HG03108 (cell line): ENCODE results near the gene PHRF1.

Experiments used
- ATAC-seq: cut with Tn5 transposase; IDR thresholded peaks from one replicate; pipeline ENCODE4 v1.9.1; 2021; ENCODE audit warnings: moderate library complexity; ENCODE audit not compliant: unreplicated experiment

PHRF1 gene

DNA sequence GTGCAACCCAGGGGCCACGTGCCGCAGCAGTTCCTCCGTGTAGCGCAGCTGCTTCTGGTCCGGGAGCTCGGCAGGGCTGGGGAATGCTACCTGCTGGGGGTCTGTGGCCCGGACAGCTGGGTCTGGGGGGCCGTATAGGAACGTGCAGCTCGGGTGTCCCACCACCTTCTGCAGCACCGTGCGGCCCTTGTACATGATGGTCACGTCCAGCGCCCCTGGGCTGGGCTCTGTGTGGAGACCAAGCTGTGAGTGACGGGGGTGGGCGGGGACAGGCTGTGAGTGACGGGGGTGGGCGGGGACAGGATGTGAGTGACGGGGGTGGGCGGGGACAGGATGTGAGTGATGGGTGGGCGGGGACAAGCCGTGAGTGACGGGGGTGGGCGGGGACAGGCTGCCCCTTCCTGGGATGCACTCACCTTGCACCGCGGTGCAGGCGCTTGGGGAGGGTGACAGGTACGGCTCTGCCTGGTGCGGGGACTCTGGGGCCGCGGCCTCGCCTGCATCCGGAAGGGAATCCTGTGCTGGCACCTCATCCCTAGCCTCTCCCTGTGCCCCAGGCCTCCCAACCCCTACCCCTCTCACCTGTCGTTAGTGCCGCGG lies 37.2 kb downstream of the PHRF1 start:
- ATAC-seq, result no peak

DNA sequence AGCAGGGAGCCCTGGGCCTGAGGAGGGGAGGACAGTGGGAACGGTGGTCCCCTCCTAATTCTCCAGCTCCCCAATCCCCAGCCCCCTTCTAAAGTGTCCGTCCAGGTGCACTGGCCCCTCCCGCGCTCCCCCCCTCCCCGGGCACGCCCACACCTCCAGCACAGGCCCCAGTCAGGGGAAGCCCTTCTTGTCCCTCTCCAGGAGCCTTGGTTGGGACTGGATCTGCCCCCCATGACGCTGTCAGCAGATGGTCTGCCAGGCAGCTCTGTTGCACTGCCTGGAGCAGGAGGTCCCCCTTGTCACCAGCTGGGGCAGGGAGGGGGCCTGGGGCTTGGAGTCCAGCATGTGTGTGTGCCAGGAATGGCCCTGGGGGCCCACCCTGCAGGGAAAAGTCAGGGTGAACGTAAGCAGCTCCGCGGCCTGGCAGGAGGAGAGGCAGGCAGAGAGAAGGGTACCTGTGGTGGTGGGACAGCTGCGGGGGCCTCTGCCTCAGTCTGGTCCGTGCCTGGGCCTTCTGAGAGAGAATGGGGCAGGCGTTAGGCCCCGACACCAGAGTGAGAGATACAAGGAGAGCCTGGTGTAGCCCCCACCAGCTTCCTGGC lies 37.9 kb downstream of the PHRF1 start:
- no peak for ATAC-seq

DNA sequence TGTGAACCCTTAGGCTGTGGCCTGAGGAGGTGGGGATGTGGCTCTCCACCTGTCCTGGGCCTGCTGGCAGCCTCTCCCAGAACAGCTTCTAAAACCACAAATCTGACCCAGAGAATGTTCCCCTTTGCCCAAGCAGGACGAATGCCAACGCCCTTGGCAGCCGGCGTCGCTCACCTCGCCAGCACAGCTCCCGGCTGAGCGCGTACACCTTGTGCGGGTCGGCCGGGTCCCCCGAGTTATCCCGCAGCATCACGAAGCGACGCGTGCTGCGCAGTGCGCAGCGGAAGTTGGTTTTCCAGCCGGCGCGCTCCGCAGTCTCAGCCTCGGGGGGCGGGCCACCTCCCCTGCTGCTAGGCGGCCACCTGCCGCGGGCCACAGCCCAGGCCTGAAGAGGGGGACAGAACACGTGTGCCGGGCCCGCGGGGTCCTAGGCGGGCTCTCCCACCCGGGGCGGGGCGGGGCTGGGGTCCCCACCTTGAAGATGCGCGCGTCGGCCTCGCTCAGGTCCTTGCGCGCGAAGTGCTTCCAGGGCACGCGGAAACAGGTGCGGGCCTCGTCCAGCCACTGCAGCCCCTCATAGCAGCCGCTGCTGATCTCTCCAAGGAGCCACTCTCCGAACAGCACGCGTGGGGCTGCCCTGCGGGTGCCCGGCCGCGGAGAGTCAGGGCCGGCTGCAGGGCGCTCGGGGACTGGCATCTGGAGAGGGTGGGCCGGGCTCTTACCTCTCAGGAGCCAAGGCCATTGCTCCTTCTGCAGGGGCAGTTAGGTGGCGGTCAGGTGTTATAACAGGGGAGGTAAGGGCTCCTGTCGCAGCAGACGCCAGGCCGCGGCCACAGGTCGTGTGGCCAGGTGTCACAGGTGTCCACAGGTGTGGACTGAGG lies 38.6 kb downstream of the PHRF1 start:
- no peak for ATAC-seq

DNA sequence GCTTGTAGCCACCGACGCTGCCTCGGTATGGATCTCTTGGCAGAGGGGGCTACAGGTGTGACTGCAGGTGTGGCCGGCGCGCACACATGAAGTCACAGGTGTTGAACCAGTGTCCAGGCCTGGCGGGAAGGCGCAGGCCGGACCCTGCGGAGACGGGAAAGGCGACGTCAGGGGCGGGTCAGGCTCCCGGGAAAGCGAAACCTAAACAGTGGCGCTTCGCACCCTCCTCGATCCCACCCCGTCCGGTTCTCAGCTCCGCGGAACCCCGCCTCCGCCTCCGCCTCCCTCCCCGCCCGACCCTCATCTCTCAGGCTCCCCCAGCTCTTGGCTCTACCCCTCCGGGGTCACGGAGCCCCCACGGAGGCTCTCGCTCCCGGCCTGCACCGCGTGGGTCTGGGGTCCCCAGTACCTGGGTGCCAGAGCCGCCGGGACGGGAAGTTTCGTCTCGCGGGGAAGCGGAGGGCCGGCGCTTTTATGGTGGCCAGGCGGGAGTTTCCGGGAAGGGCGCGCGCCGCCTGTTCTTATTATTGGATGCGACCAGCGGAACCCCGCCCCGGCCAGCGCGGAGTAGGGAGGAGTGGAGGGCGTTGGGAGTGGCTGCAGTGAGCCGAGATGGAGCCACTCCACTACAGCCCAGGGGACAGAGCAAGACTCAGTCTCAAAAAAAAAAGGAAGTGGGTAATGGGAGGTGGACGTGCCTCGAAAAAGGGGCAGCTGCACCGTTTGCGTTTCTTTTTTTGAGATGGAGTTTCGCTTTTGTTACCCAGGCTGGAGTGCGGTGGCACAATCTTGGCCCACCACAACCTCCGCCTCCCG lies 39.4 kb downstream of the PHRF1 start, which contains the start of gene IRF7:
Gene IRF7 (minus strand): TSS at position 447 of the 816 bp plus-strand sequence. CDS start 586 bp downstream, outside the sequence.
- peak; percentile 79 for ATAC-seq

DNA sequence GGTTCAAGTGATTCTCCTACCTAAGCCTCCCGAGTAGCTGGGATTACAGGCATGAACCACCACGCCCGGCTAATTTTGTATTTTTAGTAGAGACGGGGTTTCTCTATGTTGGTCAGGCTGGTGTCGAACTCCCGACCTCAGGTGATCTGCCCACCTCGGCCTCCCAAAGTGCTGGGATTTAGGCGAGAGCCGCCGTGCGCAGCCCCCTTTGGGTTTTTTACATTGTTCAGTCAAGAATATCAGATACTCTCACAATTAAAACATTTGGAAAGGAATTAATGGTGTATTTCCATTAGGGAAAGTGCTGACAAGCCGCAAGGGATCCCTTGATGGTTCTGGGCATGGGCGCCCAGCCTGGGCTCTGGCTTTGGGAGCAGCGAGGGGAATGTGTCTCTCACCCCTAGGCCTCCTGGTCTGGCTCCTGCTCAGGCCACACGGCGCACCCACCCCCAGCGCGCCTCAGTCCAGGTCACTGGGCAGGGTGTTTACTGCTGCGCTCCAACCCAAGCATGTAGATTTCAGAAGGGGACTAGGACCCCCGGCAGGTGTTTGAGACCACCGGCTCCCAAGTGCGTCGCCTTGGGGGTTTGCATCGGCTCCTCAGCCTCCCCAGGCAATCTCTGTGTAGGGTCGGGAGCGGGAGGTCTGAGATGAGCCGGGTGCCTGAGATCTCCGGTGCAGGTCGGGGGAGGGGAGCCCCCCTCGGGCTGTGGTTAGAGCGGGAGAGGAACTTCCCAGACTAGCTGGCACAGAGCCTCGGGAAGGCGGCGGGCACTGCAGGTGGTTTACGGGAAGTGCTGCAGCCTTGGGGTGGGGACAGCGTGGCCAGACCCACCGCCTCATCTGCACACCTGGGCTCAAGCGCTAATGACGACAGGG lies 40.3 kb downstream of the PHRF1 start:
- ATAC-seq, result no peak

DNA sequence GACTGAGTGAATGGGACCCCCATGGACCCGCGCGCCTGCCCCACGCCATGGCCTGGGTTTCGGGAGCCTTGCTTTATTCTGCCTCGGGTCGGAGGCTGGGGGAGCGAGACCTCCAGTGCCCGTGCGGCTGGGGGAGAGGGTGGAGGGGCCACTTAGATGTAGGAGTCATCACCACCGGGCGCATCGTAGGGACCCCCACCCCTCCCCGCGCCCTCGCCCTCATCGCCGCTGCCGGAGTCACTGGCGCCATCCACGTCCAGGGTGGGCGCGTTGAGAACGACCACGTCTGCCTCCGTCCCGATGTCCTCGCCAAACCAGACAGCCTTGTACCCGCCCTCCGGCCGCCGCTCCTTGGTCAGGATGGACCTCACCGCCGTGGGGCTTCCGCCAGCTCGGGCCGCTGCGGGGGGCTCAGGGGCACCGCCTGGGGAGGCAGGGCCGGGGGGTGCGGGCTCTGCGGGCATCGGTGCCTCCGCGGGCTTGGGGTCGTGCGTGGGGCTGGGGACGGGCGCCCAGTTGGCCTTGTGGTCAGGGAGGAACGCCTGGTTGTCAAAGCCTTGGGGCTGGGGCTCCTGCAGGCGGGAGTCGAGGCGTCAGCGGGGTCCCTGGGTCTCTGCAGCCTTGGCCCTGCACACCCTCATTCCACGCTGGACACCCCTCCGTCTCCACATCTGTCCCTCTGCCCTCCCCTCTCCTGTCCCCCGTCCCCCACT lies 41.1 kb downstream of the PHRF1 start:
- no peak for ATAC-seq

DNA sequence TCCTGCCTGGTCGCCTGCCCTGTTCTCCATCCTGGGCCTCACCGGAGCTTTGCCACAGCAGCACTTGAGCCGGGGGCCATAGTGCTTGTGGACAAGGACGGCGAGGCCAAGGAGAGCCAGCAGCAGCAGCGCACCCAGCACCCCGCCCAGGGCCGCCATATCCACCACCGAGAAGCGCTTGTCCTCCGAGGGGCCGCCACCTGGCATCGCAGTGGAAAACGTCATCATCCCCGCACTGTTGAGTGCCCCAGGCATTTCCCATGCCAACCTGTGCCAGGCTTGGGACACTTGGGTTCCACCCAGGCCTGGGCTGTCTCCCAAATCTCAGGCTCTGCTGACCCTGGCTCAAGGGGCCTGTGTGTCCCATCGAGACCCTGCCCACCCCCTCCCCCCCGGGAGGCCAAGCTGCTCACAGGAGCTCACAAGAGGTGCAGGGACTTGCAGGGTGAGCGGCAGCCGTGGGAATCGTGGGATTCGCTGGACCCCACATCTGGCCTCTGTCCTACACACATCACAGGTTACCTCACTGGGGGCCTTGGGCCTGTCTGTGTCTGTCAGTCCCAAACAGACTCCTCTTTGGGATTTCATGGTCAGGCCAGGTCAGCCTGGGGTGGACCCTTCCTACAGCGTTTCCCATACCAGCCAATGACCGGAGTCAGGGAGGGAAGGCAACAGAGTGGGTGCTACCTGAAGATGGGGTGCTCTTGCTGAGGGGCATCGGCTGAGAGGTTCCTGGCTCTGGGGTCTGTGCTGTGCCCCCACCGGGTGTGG lies 41.8 kb downstream of the PHRF1 start:
- ATAC-seq, result no peak

DNA sequence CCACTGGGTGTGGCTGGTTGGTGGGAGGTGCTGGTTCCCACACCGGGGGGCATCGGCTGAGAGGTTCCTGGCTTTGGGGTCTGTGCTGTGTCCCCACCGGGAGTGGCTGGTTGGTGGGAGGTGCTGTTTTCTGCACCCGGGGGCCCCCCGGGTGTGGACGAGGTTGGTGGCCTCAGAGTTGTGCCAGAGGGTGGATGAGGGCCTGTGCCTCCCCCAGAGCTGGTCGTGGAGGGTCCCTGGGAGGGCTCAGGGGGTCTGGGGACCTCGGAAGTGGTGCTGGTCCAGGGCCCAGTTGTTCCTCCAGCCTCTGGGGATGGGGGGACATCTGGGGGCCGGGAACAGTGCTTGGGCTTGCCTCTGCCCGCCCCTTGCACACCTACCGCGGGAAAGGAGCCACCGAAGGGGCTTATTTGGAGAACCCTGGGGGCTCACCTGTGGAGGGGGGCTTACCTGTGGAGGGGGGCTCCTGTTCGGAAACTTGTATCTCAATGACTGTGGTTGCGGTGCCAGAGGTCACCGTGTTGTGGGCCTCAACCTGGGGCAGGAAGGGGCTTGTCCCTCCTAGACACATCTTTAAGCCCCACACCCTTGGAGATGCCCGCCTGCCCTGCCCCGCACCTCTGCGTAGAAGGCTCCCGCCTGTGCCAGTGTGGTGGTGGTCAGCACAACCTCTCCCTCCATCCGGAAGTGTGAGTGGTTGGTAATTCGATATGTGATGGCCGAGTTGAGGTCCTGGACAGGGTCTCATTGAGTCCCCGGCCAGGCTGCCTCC lies 42.8 kb downstream of the PHRF1 start:
- ATAC-seq, result no peak

DNA sequence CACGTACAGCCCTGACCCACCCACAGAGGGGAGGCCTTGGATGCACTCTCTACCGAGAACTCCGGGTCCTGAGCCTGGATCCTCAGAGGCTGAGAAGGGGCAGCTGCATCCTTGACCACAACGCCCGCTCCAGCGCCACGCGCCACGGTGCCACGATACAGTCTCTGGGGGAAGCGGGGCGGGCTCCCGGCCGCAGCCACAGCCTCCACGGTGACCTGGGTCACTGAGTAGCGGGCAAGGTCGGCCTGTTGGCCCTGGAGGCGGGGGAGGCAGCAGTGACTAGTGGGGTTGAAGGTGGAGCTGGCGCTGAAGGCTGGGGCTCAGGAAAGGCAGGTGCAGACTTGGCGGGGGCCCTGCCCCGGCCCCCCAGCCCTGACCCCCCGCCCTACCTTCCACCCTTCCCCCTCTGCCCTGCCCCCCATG lies 43.4 kb downstream of the PHRF1 start:
- no peak for ATAC-seq

DNA sequence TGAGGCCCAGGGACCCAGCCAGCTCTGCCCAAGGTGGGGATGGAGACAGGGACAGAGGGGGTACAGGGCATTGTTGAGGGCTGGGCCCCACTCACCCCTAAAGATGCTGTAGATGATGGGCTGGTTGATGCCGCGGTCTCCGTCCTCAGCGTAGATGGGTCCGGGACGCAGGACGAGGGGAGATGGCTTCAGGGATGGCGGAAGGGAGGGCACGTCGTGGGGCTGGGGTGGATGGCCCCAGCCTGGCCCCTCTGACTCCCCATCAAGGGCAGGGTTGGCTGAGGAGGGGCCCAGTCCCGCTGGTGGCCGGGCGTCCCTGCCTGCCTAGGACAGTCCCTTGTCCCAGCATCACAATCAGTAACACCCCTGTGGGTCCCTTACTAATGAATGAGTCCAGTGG lies 43.9 kb downstream of the PHRF1 start:
- ATAC-seq, result no peak

DNA sequence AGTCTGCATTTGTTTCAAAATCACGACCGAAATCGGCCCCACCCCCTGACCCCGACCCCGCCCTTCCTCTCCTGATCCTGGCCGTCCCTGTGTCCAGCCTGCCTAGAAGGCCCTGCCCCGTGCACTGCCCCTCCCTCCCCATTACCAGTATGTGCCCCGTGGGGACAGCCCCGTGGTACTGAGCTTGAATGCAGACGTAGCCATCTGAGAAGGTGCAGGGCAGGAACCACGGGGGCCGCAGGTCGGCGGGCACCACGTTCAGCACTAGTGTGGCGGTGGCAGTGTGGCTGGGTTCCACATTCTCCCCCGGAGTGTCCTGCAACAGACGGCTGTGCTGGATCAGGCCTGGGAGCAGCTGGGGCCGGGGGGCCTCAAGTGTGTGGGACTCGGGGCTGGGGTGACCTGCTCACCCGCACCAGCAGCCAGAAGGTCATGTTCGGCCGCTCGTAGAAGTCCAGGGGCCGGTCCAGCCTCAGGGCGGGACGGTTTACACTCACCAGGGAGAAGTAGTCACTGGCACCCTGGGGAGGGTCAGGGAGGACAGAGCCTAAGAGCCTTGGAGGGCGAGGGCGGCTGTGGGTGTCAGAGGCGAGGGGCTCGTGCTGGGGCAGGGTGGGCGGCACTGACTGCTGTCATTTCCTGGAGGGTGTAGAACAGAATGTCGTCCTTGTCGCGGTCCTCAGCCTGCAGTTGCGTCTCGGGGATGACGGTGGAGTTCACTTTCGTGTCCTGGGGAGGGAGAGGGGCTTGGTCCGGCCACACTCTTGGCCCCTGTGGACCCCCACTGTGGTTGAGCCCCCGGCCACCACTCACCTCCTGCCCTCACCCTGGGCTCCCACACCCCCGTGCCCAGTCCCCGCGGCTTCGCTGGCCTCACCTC lies 44.9 kb downstream of the PHRF1 start:
- no peak for ATAC-seq

DNA sequence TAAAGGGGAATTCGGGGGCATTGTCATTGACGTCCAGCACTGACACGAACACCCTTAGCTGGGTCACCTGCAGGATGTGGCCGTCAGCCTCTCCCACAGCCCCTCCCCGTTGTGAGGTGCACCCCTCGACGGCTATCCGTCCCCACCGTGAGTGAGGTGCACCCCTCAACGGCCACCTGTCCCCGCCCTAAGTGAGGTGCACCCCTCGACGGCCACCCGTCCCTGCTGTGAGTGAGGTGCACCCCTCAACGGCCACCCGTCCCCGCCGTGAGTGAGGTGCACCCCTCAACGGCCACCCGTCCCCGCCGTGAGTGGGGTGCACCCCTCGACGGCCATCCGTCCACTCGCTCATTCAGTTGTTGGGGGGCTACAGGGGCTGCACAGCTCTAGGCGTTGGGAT lies 45.6 kb downstream of the PHRF1 start:
- ATAC-seq, result no peak

DNA sequence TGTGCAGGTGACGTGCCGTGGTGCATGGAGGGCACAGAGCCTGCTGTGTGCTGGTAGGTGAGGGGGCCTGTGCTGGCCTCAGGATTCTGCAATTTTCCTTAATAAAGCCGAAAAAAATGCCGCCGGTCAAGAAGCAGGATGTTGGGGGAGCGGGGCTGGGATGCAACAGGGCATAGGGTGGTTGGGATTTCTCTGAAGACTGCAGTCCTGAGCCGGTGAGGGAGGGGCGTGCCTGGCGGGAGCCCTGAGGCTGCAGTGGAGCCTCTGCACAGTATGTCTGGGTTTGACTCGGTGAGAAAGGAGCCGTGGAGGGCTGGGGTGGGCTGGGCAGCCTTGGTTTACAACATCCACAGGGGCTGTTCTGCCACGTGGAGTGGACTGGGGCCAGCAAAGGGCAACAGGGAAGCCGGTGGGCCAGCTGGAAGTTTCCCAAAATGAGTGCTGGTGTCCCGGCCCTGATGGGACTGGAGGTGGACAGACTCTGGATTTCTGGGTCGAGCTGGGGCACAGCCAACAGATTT lies 47.1 kb downstream of the PHRF1 start:
- no peak for ATAC-seq

DNA sequence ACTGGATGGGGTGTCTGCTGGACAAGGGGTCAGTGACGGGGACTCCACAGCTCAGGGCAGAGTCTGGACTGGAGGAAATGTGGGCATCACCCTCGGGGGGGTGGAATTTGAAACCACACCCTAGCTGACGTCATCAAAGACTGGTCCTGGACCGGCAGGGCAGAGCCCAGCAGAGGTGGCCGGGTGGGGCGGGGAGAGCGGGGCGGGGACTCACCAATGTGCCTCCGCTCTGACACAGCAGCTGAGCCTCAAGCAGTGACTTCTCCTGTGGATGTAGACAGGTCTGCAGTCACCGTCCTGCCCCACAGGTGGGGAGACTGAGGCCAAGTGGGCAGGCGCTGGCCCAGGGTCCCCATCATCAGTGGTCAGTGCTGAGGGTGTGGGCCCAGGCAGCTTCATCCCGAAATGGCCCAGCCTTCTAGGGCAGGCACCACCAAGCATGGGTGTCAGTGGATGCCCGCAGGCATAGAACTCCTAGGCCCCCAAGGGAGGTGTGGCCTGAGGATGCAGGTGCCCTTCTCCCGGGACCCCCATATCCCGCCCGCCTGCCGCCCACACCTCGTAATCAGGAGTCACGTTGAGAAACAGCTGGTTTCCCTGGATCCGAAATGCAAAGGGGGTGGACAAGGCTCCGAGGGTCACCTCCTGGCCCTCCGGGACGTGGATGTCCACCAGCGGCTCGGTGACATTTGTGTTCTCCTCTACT lies 47.9 kb downstream of the PHRF1 start:
- ATAC-seq, result no peak

DNA sequence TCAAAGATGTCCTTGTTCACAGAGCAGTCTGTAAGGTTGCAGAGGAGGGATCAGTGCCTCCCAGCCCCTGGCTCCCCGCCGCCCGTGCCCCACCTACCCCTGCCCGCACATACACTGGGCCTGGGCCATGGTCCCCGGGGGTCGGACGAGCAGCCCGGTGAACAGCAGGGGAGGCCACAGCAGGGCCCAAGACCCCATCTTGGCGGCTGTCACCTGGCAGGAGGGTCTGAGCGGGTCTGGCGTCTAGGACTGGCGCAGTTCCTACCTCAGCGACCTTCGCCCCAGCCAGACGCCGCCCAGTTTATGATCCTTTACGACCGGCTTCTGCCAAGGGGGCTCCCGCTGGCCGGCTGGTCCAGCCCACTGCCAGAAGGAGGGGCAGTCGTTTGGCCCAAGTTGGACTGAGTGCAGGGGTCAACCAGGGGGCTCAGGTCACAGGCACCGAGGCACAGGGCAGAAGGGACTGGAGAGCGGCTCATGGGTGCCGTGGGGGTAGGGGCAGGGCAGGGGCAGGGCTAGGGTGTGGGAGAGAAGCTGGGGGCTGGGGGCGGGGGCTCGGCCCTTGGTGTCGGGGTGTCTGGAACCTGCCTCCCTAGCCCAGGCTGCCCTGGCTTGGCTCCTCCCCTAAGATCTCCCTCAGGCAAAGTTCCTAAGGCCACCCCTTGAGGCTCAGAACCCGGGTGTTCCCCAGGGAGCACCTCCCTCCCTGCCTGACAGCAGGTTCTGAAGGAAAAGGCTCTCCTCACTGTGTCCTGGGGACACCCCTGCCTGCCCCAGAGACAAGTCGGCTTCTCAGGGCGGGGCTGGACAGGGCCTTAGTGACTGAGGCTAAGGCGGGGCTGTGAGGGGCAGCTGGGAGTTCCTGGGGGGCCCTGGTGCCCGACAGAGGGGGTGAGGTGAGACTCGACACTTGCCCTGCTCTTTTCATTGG lies 48.7 kb downstream of the PHRF1 start, which contains the start of gene CDHR5:
Gene CDHR5 (minus strand): TSS at position 251 of the 931 bp plus-strand sequence. CDS start 53 bp downstream, at position 198.
- ATAC-seq, result no peak
